NCI-H2171 (cell line): Measurements from ENCODE around the gene RASSF4.

ENCODE experiments used
- DNase-seq: peaks from one replicate; lab custom pipeline; 2025; lab: John Stamatoyannopoulos, UW

RASSF4 gene

DNA sequence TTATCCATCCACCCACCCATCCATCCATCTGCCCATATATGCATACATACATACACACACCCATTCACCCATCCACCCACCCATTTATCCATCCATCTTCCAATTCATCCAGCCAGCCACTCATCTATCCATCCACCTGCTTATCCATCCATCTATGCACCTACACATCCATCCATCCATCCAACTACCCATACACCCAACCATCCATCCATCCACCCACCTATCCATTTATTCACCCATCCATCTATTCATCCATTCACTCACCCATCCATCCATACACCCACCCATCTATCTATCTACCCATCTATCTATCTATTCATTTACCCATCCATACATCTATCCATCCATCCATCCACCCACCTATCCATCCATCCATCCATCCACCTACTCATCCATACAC lies 31.1 kb upstream of the RASSF4 start:
- DNase-seq, result no peak

DNA sequence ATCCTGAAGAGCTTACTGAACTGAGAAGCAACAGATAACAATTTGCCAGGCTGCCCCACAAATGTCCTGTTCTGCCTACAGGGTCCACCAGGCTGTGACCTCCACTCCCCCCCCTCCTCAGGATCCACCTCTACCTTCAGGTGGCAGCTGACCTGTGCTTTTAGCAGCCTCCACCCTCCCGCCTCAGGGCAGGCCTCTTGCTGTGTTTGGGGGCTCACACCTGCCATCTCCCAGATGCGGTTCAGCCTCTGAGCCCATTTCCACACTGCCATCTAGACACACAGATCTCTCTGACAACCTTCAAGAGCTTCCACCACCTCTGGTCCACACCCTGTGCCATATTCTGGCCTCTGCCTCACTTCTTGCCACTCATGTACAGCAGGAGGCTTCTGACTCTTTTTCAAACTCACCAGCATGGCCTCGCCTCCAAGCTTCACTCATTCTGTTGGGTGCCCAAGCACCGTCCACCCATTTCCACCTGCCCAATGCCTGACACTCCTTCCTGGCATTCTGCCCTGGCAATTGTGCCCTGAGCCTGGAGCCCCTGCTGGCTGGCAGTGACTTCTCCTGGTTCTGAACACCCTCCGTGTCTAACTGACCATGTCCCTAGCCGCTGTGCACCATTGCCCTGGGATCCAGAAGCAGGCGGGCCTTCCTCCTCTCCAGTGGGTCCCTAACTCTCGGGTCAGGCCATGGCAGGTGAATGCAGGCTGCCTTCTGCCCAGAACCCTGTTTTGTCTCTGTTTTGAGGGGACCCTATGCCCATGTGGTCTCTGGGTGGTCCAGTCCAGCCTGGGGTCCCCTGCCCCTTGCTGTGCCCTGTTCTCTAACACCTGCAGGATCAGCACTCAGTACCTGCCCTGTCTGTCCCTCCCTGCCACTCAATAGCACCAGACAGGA lies 30.0 kb upstream of the RASSF4 start:
- DNase-seq, result no peak

DNA sequence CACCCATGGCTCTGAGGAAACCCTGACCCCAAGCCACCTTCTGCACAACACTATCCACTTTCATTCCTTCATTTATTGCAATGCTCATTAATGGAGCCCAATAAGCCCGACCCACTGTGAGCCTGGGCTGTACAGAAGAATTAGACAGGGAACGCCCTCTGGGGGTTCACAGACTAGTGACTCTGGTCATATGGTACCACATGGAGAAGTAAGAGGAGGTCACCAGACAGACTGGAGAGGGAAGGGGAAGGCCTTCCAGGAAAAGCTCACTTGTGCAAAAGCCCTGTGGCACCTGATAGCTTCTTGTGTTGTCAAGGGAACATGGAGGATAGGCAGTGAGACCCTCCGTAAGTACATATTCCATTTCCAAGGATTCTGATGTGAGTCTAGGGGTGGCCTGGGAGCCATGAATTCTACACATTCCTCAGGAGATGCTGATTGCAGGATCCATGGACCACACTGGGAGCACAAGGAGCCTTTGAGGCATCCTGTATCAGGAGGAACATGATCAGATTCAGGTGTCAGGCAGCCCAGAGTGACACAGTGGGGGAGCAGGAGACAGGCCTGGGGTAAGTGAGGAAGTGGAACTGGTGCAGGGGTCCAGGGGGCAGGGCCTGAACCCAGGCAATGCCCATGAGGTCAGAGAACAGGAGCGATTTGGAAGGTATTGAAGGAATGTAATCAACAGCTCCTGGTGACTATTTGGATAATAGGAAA lies 28.5 kb upstream of the RASSF4 start:
- no peak for DNase-seq

DNA sequence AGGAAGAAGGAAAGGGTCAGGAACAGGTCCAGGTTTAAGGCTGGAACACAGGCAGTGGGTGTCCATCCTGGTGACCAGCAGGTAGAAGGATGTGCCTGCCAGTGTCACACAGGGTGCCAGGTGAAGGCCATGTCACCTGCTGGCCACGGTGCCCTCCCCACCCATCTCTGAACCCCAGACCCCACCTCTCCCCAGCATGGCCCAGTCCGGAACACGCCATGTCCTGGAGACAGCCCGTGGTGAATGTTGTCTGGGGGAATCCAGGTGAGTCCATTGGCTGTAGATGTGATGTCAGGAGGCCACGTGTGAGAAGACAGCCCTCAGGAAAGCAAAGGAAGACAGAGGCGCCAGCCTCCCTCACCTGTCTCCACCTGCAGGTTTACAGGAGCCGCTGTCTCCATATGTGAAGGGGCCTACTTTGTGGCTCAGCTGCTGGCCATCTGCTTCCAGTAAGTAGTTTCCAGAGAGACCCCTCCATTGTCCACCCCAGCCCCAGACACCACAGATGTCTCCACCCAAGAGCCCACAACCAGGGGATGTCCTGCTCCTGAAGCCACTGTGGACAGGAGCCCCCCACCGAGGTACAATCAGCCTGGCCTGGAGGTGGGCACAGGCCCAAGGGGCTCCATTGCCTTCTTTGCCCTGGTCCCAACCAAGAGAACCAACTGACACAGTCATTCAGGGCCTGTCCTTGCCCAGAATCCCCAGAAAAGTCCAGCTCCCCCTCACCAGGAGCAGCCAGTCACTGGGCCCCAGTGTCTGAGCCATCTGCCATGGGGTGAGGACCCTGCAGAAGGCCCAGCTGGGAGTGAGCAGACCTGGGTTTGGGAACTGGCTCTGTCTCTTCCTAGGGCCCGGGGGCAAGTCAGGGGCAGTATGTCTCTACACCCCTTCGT lies 27.7 kb upstream of the RASSF4 start:
- no peak for DNase-seq

DNA sequence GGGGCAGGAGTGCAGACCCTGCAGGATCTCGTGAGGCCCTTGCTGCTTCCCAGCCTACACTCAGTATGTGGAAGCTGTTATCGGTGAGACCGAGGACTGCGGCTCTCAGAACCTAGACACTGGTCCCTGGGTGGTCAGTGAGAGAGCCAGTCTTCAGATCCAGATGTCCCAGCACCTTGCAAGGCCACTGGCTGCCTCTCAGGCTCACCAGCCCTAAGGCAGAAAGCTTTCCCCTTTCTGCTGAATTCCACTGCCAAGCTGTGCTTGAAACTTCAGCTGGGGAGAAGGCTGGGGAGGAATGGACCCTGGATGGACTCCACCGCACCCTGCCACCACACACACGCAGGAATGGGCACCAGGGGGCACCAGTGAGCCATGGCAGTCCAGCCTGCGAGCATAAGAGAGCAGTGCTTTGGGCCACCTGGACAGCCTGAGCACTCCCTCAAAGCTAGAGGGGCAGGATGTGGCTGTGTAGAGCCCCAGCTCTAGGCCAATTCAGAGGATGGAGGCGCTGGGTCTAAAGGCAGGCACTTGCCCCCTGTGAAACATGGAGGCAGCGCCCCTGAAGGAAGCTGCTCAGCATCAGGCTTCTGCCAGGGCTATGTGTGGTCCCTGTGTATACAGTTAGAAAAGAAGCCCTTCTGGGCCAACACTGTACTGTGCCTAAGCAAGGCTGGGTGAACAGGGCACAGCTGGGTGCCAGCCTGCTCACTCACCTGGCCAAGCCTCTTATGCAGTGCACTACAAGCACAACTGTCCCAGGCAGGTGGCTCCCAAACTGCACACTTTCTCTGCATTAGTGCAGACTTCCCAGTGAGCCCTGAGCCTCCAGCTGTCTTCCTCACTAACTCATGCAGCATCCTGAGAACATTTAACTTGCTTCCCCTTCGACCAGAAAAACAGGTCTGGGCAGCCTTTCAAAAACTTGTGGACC lies 26.8 kb upstream of the RASSF4 start:
- no peak for DNase-seq

DNA sequence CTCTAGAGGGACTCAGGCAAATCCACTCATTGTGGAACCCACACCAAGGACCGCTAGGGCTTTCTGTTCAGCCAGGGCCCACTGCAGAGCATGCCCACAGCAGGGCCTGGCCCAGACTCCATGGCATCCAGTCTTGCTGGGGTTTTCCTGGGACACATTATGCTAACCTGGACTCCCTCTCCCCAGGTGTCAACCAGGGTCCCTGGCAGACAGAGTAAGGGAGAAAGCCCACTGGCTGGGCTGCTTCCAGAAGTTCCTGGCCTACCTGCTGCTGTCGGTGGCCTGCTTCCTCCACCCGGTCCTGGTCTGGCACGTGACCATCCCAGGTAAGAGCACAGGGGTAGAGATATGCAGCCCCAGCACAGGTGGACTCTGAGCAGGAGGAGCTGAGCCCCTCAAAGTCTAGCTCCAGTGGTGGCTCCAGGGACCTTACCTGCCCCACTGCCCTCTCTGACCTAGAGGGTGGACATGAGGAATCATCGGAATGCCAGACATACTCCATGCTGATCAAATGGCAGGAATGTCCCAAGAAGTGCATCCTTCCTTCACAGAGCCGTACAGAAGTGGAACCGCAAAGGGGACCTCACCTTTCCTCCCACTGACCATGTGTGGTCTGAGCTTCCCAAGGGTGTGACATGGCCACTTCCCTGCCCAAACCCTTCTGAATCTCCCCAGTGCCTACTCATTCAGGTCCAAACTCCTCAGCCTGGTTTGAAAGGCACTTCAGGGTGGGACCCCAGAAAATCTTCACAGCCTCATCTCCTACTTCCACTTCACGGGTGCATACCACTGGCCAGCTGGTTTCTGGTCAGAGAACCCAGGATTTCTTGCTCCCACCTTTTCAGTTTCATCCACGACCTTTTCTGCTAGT lies 25.9 kb upstream of the RASSF4 start:
- DNase-seq, result no peak

DNA sequence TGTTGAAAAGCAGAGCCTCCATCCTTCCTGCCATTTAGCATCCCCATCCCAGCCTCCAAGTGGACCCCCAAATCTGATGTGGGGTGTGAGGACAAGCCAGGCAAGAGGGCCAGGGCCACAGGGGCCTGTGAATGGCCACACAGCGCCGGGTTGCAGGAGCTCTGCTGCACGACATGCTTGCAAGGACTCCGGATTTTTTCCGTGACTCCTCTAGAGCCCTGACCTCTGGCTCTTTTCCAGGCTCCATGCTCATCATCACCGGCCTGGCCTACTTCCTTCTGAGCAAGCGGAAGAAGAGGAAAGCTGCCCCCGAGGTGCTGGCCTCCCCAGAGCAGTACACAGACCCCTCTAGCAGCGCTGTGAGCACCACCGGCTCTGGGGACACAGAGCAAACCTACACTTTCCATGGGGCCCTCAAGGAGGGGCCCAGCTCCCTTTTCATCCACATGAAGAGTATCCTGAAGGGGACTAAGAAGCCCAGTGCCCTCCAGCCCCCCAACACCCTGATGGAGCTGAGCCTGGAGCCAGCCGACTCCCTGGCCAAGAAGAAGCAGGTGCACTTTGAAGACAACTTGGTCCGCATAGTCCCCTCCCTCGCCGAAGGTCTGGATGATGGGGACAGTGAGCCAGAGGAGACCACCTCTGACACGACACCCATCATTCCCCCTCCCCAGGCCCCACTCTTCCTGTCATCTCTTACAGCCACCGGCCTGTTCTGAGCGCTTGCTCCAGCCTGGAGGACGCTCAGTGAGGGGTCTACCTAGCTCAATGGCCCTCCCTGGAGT lies 25.0 kb upstream of the RASSF4 start:
- DNase-seq, result no peak

DNA sequence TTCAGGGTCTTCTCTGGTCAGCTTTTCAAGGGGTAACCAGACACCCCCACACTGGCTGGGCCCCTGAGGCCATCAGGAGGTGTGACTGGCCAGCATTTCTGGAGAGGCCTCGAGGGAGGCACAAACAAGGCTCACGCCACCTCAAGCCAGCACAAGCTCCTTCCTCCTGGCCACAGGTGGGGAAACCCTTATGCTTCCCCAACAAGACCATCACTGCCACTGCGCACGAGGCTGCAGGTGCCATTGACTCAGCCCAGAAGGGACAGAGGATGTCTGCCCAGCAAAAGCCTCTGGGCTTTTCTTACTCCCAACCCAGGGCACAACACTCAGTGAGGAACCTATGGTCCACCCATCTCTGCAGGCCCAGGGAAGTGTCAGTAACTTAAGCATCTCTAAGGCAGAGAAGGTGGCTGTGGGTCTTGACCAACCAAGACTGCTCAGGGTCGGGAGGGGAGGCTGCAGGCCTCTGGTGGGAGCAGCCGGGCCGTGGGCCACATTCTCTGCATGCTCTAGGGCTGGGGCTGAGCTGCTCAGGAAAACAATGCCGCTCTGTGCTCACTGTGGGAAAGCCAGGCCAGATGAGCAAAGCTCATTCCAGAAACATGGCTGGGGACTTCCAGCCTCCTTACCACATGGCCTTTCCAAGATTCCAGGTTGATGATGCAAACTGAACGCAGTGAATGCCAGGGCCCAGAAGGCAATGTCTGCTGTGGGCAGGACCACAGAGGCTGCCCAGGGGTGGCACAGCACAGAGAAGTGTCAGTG lies 24.2 kb upstream of the RASSF4 start:
- no peak for DNase-seq

DNA sequence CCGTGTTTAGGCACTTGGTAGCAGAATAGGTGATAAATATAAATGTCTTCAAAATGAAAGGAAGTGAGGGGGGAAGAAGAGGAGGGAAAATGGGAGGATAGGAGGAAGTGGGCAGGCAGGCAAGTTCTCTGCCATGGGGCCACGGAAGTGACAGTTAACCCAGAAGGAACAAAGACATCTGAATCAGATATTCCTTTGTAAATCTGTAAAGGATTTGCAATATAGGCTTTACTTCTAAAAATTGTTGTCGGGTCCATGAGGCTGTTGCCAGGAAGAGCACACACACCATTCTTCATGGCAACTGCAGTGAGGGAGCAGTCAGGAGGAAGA lies 23.7 kb upstream of the RASSF4 start:
- DNase-seq, result no peak

DNA sequence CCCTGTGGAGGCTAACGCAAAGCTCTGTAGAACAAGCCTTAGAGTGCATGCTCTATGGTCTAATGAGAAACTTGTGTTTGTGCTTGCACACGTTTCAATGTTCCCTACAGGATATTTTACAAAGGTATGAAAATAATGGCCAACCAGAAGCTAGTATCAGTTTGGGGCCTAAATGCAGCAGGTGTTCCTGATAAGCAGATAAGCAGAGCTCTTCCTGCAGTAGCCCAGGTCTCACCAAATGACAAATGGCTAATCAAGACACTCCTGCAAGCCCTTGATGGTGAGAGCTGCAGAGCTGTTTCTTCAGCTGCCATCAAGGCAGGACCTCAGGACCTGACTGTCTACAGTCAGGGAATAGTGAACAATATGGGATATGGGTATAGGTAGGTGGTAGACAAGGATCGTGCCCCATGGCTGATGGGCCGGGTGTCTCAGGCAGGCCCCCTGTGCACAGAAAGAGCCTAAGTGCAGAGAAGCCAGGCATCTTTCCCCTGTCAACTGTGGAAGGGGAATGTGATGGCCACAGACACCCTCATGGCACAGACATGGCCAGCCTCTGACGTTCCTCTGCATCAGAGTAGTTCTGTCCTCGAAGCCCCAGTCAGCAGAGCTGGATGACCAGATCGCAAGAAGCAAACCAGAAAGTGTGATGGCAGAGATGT lies 23.2 kb upstream of the RASSF4 start:
- no peak for DNase-seq

DNA sequence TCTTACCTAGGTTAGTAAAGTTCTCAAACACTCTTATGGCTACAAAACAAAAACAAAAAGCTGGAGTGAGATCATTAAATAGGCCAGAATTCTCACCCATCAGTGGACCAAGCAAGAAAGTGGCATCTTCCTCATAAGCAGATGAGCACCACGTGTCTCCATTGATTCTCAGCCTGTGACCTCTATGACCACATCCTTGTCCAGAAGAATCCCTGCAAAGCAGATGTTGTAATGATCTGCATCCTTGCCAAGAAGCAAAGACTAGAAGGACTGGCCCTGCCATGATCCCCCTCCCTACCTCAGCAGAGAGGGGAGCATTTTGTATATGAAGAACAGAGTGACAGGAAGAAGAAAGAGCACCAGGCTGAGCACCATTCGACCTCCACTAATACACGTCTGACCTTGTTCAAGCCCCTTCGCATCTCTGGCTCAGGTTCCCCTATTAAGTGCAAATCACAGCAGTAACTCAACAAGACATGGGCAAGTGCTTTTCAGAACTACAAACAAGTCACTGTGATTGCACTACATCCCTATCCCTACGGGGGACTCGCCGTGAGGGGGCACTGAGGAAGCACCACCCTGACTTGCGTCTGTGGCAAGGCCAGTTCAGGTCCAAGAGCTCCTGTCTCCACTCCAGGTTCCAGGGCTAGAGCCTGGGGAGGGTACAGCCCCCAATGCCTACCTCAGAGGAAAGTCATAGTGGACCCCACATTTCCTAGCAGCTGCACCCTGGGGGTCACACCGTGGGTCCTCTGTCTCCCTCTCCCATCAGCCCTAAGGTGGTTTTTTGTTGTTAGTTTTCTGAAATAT lies 22.2 kb upstream of the RASSF4 start:
- DNase-seq, result no peak

DNA sequence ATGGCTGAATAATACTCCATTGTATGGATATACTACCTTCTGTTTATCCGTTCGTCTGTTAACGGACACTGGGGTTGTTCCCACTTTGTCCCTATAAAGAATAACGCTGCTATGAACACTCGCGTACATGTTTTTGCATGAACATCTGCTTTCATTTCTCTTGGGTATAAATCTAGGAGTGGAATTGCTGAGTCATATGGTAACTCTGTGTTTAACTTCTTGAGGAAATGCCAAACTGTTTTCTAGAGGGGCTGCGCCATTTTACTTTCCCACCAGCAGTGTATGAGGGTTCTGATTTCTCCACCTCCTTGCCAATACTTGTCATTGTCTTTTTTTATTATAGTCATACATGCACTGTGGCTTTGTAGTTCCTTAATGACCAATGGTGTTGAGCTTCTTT lies 20.6 kb upstream of the RASSF4 start:
- no peak for DNase-seq

DNA sequence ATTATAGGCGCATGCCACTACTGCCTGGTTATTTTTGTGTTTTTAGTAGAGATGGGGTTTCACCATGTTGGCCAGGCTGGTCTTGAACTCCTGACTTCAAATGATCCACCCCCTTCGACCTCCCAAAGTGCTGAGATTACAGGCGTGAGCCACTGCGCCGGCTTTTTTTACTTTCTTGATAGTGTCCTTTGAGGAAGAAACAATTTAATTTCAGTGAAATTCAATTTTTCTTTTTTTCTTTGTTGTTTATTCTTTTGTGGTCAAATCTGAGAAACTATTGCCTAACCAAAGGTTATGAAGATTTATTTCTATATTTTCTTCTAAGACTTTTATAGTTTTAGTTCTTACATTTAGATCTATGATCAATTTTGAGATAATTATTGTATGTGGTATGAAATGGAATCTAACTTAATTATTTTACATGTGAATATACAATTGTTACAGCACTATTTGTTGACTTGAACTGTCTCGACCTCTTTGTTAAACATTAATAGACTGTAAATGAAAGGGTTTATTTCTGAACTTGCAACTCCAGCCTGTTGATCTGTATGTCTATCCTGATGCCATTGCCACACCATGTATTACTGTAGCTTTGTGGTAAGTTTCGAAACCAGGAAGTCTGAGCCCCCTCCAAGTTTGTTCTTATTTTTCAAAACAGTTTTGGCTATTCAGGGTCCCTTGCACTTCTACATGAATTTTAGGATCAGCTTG lies 19.8 kb upstream of the RASSF4 start:
- no peak for DNase-seq

DNA sequence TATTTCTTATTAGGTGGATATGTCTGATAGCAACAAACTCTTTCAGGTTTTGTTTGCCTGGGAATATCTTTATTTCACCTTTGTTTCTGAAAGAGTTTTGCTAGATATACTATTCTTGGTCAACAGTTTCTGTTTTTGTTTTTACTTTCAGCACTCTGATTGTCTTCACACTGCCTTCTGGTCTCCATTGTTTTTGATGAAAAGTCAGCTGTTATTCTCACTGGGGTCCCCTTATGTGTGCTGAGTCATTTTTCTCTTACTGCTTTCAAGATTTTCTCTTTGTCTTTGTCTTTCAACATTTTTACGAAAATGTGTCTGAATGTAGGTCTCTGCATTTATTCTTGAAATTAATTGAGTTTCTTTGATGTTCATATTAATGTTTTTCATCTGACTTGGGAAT lies 15.2 kb upstream of the RASSF4 start:
- DNase-seq, result no peak

DNA sequence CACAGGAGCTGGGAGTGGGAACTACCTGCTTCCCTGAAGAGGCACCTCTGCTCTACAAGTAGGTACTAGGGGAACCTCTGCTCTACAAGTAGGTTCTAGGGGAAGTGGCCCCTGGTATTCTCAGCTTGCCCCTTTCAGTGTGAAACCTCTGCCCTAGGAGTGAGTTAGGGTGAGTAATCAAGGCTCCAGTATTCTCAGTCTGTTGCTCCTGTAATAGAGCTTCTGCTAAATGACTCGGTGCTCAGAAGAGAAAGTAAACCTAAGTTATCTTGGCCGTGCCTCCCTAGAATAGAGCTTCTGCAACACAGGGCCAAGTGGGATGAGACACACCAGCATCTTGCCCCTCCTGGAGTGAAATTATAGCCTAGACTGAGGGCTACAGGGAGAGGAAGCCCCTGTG lies 13.4 kb upstream of the RASSF4 start:
- DNase-seq, result no peak

DNA sequence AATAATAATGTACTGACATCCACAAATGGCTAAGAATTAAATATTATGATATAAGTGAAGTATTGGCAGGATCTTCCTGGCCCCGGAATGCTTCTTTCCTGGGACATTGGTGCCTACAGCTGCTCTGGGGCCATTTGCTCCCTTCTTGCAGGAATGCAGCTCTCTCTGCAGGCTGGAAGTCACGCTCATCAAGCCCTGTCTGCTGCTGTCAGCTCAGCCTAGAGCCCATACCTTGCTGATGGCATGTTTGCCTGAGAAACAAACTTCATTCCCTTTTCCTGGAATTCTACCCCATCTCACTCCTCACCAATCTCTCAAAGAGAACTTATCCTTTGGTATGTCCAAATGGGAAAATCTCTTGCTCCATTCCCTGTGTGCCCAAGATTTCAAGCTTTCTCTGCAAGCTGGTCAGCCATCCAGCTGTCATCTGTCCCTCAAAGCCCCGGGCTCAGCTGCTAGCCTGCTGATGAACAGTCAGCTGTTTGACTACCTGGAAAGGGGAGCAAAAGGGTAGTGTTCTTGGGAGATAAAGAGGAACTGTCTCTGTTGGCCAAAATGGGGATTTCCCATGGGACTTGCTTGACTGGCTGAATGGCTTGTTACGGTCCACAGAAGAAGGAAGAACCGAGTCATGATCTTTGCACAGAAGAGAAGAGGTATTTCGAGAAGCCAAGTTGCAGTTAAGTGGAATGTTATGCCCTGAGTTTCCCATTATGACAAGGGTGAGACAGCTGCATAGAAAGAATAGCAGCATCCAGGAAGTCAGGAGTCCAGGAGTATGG lies 12.0 kb upstream of the RASSF4 start:
- no peak for DNase-seq
